ENCODE data around the gene RAI1.

The RAI1 gene

DNA sequence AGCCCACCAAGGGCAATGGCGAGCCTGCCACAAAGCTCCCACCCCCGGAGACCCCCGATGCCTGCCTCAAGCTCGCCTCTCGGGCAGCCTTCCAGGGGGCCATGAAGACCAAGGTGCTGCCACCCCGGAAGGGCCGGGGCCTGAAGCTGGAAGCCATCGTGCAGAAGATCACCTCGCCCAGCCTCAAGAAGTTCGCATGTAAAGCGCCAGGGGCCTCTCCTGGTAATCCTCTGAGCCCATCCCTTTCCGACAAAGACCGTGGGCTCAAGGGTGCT lies 115.5 kb downstream of the RAI1 start (continued):
- TF ChIP-seq, protein P1, sequence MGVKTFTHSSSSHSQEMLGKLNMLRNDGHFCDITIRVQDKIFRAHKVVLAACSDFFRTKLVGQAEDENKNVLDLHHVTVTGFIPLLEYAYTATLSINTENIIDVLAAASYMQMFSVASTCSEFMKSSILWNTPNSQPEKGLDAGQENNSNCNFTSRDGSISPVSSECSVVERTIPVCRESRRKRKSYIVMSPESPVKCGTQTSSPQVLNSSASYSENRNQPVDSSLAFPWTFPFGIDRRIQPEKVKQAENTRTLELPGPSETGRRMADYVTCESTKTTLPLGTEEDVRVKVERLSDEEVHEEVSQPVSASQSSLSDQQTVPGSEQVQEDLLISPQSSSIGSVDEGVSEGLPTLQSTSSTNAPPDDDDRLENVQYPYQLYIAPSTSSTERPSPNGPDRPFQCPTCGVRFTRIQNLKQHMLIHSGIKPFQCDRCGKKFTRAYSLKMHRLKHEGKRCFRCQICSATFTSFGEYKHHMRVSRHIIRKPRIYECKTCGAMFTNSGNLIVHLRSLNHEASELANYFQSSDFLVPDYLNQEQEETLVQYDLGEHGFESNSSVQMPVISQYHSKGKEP (tag by site-specific recombination; IDR thresholded peaks at IDR 0.05): no peak
- TF ChIP-seq ZNF138 (tag by site-specific recombination; IDR thresholded peaks at IDR 0.05; ENCODE audit: borderline replicate concordance): no peak
- TF ChIP-seq, protein P2, sequence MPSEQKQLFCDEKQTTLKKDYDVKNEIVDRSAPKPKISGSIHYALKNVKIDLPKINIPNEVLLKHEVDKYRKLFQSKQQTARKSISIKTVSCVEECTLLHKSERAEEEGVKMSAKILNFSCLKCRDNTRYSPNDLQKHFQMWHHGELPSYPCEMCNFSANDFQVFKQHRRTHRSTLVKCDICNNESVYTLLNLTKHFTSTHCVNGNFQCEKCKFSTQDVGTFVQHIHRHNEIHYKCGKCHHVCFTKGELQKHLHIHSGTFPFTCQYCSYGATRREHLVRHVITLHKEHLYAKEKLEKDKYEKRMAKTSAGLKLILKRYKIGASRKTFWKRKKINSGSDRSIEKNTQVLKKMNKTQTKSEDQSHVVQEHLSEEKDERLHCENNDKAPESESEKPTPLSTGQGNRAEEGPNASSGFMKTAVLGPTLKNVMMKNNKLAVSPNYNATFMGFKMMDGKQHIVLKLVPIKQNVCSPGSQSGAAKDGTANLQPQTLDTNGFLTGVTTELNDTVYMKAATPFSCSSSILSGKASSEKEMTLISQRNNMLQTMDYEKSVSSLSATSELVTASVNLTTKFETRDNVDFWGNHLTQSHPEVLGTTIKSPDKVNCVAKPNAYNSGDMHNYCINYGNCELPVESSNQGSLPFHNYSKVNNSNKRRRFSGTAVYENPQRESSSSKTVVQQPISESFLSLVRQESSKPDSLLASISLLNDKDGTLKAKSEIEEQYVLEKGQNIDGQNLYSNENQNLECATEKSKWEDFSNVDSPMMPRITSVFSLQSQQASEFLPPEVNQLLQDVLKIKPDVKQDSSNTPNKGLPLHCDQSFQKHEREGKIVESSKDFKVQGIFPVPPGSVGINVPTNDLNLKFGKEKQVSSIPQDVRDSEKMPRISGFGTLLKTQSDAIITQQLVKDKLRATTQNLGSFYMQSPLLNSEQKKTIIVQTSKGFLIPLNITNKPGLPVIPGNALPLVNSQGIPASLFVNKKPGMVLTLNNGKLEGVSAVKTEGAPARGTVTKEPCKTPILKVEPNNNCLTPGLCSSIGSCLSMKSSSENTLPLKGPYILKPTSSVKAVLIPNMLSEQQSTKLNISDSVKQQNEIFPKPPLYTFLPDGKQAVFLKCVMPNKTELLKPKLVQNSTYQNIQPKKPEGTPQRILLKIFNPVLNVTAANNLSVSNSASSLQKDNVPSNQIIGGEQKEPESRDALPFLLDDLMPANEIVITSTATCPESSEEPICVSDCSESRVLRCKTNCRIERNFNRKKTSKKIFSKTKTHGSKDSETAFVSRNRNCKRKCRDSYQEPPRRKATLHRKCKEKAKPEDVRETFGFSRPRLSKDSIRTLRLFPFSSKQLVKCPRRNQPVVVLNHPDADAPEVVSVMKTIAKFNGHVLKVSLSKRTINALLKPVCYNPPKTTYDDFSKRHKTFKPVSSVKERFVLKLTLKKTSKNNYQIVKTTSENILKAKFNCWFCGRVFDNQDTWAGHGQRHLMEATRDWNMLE (tag by site-specific recombination; conservative IDR thresholded peaks at IDR 0.05; ENCODE audit: low read depth): no peak
- TF ChIP-seq ZNF140 (tag by site-specific recombination; IDR thresholded peaks at IDR 0.05): no peak
- no peak for TF ChIP-seq ZNF626 (tag by site-specific recombination; IDR thresholded peaks at IDR 0.05)
- no peak for TF ChIP-seq ZFHX2 (tag by site-specific recombination; conservative IDR thresholded peaks at IDR 0.05)

DNA sequence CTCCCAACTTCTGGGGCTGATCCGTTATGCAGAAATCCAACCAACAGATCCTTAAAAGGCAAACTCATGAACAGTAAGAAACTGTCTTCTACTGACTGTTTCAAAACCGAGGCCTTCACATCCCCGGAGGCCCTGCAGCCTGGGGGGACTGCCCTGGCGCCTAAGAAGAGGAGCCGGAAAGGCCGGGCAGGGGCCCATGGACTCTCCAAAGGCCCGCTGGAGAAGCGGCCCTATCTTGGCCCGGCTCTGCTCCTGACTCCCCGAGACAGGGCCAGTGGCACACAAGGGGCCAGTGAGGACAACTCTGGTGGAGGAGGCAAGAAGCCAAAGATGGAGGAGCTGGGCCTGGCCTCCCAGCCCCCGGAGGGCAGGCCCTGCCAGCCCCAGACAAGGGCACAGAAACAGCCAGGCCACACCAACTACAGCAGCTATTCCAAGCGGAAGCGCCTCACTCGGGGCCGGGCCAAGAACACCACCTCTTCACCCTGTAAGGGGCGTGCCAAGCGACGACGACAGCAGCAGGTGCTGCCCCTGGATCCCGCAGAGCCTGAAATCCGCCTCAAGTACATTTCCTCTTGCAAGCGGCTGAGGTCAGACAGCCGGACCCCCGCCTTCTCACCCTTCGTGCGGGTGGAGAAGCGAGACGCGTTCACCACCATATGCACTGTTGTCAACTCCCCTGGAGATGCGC lies 116.0 kb downstream of the RAI1 start:
- peaks cover 3 to 75% of the 10 kb centered on the region in 2 experiments; a peak in 2 of 3 replicates for H3K36me3 ChIP-seq (ENCODE audit: control insufficient read depth in 2 of 2, insufficient read depth in 1 of 2, low read length in 2 of 2)

DNA sequence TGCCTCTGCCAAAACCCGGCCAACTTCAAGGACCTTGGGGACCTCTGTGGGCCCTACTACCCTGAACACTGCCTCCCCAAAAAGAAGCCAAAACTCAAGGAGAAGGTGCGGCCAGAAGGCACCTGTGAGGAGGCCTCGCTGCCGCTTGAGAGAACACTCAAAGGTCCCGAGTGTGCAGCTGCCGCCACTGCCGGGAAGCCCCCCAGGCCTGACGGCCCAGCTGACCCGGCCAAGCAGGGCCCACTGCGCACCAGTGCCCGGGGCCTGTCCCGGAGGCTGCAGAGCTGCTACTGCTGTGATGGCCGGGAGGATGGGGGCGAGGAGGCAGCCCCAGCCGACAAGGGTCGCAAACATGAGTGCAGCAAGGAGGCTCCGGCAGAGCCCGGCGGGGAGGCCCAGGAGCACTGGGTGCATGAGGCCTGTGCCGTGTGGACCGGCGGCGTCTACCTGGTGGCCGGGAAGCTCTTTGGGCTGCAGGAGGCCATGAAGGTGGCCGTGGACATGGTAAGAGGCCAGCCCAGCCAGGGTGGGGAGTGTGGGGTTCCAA lies 116.8 kb downstream of the RAI1 start:
- CTCF ChIA-PET: interaction anchor here (0.6 kb wide), 1 partner anchor 45 kb away, joined by 3 read pairs; no protein-coding TSS in a partner anchor
- H3K9me3 ChIP-seq (ENCODE audit: control insufficient read depth, insufficient read depth, low read depth, low read length): no peaks in the 10 kb centered on the region
- peaks cover 3 to 75% of the 10 kb centered on the region in 2 experiments; a peak in 2 of 3 replicates for H3K36me3 ChIP-seq (ENCODE audit: control insufficient read depth in 2 of 2, insufficient read depth in 1 of 2, low read length in 2 of 2)
- TF ChIP-seq SCRT2 (tag by site-specific recombination; IDR thresholded peaks at IDR 0.05) (no peak), ZNF132 (tag by site-specific recombination; IDR thresholded peaks at IDR 0.05; ENCODE audit: borderline replicate concordance) (no peak), ZFHX2 (tag by site-specific recombination; conservative IDR thresholded peaks at IDR 0.05) (no peak), ZNF112 (tag by site-specific recombination; IDR thresholded peaks at IDR 0.05) (no peak), KLF9 (tag by site-specific recombination; IDR thresholded peaks at IDR 0.05; ENCODE audit: low read depth) (no peak), ZSCAN16 (tag by site-specific recombination; IDR thresholded peaks at IDR 0.05) (no peak)
- TF ChIP-seq, protein P2 (tag by site-specific recombination; conservative IDR thresholded peaks at IDR 0.05; ENCODE audit: low read depth): no peak
- TF ChIP-seq, protein P3, sequence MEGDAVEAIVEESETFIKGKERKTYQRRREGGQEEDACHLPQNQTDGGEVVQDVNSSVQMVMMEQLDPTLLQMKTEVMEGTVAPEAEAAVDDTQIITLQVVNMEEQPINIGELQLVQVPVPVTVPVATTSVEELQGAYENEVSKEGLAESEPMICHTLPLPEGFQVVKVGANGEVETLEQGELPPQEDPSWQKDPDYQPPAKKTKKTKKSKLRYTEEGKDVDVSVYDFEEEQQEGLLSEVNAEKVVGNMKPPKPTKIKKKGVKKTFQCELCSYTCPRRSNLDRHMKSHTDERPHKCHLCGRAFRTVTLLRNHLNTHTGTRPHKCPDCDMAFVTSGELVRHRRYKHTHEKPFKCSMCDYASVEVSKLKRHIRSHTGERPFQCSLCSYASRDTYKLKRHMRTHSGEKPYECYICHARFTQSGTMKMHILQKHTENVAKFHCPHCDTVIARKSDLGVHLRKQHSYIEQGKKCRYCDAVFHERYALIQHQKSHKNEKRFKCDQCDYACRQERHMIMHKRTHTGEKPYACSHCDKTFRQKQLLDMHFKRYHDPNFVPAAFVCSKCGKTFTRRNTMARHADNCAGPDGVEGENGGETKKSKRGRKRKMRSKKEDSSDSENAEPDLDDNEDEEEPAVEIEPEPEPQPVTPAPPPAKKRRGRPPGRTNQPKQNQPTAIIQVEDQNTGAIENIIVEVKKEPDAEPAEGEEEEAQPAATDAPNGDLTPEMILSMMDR (tag by site-specific recombination; IDR thresholded peaks at IDR 0.05): no peak
- POLR2A ChIA-PET: no interaction called here
- no peak overlapping the region for H3K4me3 ChIP-seq (ENCODE audit: low read depth, low read length)
- H3K4me1 ChIP-seq (ENCODE audit: control insufficient read depth, insufficient read depth, low read length): no peaks in the 10 kb centered on the region
- no peak overlapping the region for H3K27ac ChIP-seq (ENCODE audit: extremely low read depth, low read depth, low read length)

More for the DNA sequence above, 116.0 kb downstream of the RAI1 start:
- TF ChIP-seq ZNF341 (tag by site-specific recombination; IDR thresholded peaks at IDR 0.05; ENCODE audit: low read depth) (no peak), ZNF10 (tag by site-specific recombination; IDR thresholded peaks at IDR 0.05) (0 out of 2 replicates have a peak, but pooled peaks have one; percentile 37), ZNF510 (tag by site-specific recombination; IDR thresholded peaks at IDR 0.05; ENCODE audit: insufficient replicate concordance) (no peak)
- no peak overlapping the region for H3K27ac ChIP-seq (ENCODE audit: extremely low read depth, low read depth, low read length)
- H3K4me3 ChIP-seq (ENCODE audit: low read depth, low read length): no peak overlapping the region
- H3K4me1 ChIP-seq (ENCODE audit: control insufficient read depth, insufficient read depth, low read length): no peaks in the 10 kb centered on the region
- ChIA-PET POLR2A (interaction anchor here (0.7 kb wide), 1 partner anchor 39 kb away, joined by 3 read pairs; no protein-coding TSS in a partner anchor), CTCF (no interaction called here)
- no peaks in the 10 kb centered on the region for H3K9me3 ChIP-seq (ENCODE audit: control insufficient read depth, insufficient read depth, low read depth, low read length)

All from HEK293 (cell line).